Measurements from ENCODE around the gene ITGA4.
A peak's percentile ranks its signal among the peaks of the same experiment; 100 is the strongest.

The ITGA4 gene

GRCh38 chr2:181515719-181516118 lies 58.5 kb downstream of the ITGA4 start:
- DNase-seq (ENCODE audit: low read depth, low spot score): no peak

- no peak for DNase-seq (ENCODE audit: low read depth, low spot score)
These were observed 59.8 kb downstream of the ITGA4 start for GRCh38 chr2:181516992-181517391.

GRCh38 chr2:181517685-181518301 lies 60.6 kb downstream of the ITGA4 start:
- DNase-seq (ENCODE audit: low read depth, low spot score): no peak

DNA sequence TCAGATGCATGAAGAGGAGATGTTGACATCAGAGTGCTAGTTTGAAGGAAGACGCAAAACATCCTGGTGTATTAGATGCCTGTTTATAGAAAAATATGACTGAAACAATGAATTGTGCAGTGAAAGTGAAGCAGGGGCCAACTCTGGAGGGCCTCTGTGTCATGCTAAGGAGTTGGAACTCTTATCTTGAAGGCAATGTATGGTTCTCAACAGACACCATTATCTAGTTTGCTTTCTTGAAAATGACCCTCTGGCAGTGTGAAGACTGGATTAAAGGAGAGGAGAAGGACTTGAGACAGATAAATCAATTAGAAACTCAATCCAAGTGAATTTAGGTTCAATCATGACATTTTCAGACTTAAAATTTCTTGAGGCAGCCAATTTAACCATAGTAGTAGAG lies 63.1 kb downstream of the ITGA4 start:
- no peak for DNase-seq (ENCODE audit: low read depth, low spot score)

- DNase-seq (ENCODE audit: low read depth, low spot score): no peak
These were observed 66.6 kb downstream of the ITGA4 start for GRCh38 chr2:181523756-181524155.

DNA sequence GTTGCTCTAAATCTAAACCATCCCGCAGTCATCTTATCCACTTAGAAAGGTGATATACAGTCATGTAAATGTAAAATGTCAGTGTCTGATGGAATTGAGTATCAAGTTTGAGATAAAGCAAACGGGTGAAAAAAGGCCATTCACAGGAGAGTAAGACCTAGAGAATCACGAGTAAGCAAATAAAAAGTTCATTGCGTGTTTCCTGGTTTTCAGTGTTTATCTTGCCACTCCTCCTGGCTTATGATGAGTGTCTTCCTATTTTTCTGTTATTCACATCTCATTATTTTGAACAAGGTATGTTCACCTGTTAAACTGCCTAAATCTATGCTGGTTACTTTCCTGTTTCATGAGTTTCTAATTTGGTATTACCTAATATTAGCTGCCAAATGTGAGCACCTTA lies 68.8 kb downstream of the ITGA4 start:
- no peak for DNase-seq (ENCODE audit: low read depth, low spot score)

DNA sequence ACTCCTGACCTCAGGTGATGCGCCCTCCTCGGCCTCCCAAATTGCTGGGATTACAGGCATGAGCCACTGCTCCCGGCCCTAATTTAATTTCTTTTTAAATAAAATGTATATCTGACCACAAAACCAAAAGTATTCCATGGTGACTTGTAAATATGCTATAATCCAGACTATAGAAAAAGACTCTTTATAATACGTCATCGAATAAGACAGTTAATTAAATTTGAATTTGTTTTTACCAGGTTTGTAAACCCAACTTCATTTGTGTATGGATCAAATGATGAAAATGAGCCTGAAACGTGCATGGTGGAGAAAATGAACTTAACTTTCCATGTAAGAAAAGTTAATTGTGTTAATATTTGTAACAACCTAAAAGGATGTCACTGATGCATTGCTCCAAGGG lies 69.9 kb downstream of the ITGA4 start:
- DNase-seq (ENCODE audit: low read depth, low spot score): no peak

- DNase-seq (ENCODE audit: low read depth, low spot score): no peak
These were observed 71.3 kb downstream of the ITGA4 start for GRCh38 chr2:181528441-181528840.

GRCh38 chr2:181536730-181537129 lies 79.5 kb downstream of the ITGA4 start:
- DNase-seq (ENCODE audit: low read depth, low spot score): no peak

GRCh38 chr2:181540421-181540820 lies 83.2 kb downstream of the ITGA4 start:
- no peak for DNase-seq (ENCODE audit: low read depth, low spot score)

GRCh38 chr2:181542170-181542569 lies 85.0 kb downstream of the ITGA4 start:
- DNase-seq (ENCODE audit: low read depth, low spot score): no peak

DNA sequence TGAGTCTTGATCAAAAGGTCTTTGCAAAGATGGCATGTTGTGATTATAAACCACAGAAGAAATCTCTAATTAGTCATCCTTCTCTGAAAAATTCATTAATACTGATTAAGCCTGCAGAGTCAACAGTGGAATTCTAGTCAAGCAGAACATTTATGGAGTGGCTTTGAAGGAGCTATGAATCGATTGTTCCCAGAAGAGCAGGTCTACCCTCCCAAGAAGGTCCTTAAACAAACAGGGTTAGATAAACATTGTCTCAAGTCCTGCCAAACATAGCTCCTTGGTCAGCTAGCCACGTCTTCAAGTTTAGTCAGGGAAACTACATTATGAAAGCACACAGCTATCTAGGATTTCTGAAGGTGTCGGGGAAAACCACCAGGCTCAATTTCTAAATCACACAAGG lies 88.9 kb downstream of the ITGA4 start:
- DNase-seq (ENCODE audit: low read depth, low spot score): no peak

GRCh38 chr2:181552808-181553207 lies 95.6 kb downstream of the ITGA4 start:
- no peak for DNase-seq (ENCODE audit: low read depth, low spot score)

- DNase-seq (ENCODE audit: low read depth, low spot score): no peak
These were observed 96.1 kb downstream of the ITGA4 start for GRCh38 chr2:181553244-181553643.

DNA sequence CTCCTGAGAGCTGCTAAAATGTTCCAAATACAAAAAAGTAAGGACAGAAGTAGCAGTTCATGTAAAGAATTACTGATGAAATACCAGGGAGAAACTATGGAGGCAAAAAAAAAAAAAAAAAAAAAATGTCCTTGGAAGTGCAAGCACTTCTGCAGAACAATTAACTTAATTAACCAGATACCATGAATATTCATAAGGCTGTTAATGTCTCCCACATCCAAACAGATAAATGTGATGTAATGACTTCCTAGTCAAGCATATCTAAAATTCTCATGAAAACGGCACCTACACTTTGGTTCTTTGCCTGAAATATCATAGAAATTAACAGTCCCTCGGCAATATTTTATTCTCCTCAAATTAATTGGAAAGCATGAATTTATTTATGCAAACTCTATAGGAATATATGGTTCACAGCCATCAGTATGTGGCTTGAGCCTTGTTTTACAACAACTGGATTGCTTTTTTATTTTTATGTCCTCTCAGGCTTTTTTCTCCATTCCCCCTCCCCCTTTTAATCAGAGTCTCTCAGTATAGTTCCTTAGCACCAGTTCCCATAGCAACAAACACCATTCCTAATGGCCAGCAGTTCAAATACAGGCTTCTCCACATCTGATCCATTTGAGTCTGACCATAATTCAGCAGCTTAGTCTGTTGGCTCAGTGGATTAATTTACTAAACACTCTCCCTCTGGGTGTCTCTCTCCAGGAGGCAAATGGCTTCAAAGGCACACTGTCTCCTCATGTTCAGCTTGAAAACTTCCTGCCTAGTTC lies 97.1 kb downstream of the ITGA4 start:
- no peak for DNase-seq (ENCODE audit: low read depth, low spot score)

GRCh38 chr2:181558371-181558770 lies 101.2 kb downstream of the ITGA4 start:
- no peak for DNase-seq (ENCODE audit: low read depth, low spot score)

DNA sequence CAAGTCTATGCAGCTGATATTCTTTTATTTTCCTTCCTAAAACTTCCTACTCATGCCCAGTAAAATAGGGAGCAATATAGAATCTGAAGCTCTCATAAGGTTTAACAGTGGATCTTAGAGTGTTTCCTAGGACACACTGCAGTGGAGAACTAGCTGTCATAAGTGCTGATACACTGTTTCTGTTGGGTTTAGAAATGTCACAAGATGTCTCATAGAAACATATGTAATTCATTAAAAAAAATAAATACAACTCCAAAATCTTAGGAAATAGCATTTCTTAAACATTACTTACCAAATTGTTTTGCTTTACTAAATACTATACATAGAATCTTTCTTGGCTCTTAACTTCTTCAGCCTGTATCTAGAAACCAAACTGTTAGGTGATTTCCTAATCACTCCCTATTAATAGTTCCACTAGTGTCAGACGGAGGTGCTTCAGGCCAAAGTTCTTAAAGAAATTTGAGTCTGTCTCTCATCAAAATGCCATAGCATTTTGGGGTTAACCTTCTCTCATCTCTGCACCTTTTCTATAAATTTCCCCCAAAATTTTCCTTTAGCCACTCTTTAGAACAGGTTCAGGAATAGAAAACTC lies 106.0 kb downstream of the ITGA4 start:
- no peak for DNase-seq (ENCODE audit: low read depth, low spot score)

- DNase-seq (ENCODE audit: low read depth, low spot score): no peak
These were observed 109.3 kb downstream of the ITGA4 start for GRCh38 chr2:181566334-181567032.

GRCh38 chr2:181570059-181570458 lies 112.9 kb downstream of the ITGA4 start:
- no peak for DNase-seq (ENCODE audit: low read depth, low spot score)

- no peak for DNase-seq (ENCODE audit: low read depth, low spot score)
These were observed 113.9 kb downstream of the ITGA4 start for GRCh38 chr2:181570833-181571661.

- peak; percentile 6 for DNase-seq (ENCODE audit: low read depth, low spot score)
These were observed 116.1 kb downstream of the ITGA4 start for GRCh38 chr2:181573140-181573736.

Data from smooth muscle cell of the brain vasculature (primary cell).